H1 (cell line): ENCODE results near the gene FASTK. TPM values are rescaled to one million over a fixed set of nuclear protein-coding genes. Genes with fewer than 3 reads are reported as not detected.

ENCODE experiments used
- EGR1 ChIP-seq: IDR thresholded peaks from 2 replicates; pipeline ENCODE4 v1.6.1; 2011; ENCODE audit warnings: low read depth, low read length, borderline replicate concordance
- GABPA ChIP-seq: IDR thresholded peaks from 2 replicates; pipeline ENCODE4 v1.6.1; 2011; ENCODE audit warnings: mild to moderate bottlenecking, low read length, moderate library complexity, borderline replicate concordance; ENCODE audit not compliant: insufficient read depth
- POLR2AphosphoS5 ChIP-seq: IDR thresholded peaks from 2 replicates; pipeline ENCODE4 v1.6.1; 2011; ENCODE audit warnings: low read depth, low read length
- RAD21 ChIP-seq, 2 experiments: IDR thresholded peaks in 1 of 2; conservative IDR thresholded peaks in 1 of 2; 2 replicates each; pipeline ENCODE4 v1.6.1; 2011; ENCODE audit warnings: low read depth in 2 of 2, low read length in 2 of 2, improper control_type of control experiment in 1 of 2, inconsistent platforms in 1 of 2, mild to moderate bottlenecking in 1 of 2, moderate library complexity in 1 of 2
- SP4 ChIP-seq: IDR thresholded peaks from 2 replicates; pipeline ENCODE4 v1.6.1; 2012; ENCODE audit warnings: low read length, inconsistent platforms
- SRF ChIP-seq: IDR thresholded peaks from 2 replicates; pipeline ENCODE4 v1.6.1; 2011; ENCODE audit warnings: mild to moderate bottlenecking, low read depth, low read length, moderate library complexity
- TAF7 ChIP-seq: optimal IDR thresholded peaks from 2 replicates; pipeline ENCODE3; 2011; ENCODE audit warnings: low read depth, mild to moderate bottlenecking, inconsistent platforms, low read length, moderate library complexity, borderline replicate concordance
- USF2 ChIP-seq: IDR thresholded peaks from 2 replicates; pipeline ENCODE4 v1.6.1; 2011; ENCODE audit warnings: low read length, improper control_type of control experiment
- polyA plus RNA-seq, 7 experiments: library from polyadenylated mRNA; depleted of rRNA in 3 of 7; stranded (reverse) in 5 of 7; unstranded in 2 of 7; fragments of >200 nt in 5 of 7; fragments of 200-250 nt in 2 of 7; gene quantifications; 1 replicate in 5 of 7; 2 replicates in 1 of 7; 4 replicates in 1 of 7; pipeline versions ENCODE4 v1.2.1 to v1.2.3, GENCODE V29; 2011 to 2013; ENCODE audit warnings: missing spikeins in 2 of 7, mixed read lengths in 2 of 7
- total RNA-seq: library from RNA; stranded (reverse); fragmentation: NEBNext Ultra II Directional; extraction: Animal tissue kit (Norgen Biotek cat#: 25700); gene quantifications from 2 replicates; pipeline ENCODE4 v1.2.1, GENCODE V29; 2021

The FASTK gene
- total and polyA plus RNA-seq, 2 of the 8 experiments (the other 6 are each of a cell fraction or from before 2014, with no cell fraction given): 39.4 to 84.0 TPM

- TF ChIP-seq EGR1 (no peak), TAF7 (no peak), SP4 (no peak), GABPA (no peak), RAD21 (IDR thresholded peaks at IDR 0.05 in 1 of 2, conservative IDR thresholded peaks at IDR 0.05 in 1 of 2; ENCODE audit: low read depth in 2 of 2, low read length in 2 of 2) (no peak), SRF (no peak), POLR2AphosphoS5 (no peak), USF2 (no peak)
These were observed 51.6 kb downstream of the FASTK start (continued) for GRCh38 chr7:151028948-151029501.
